Measurements from ENCODE around the gene NMRK2. TPM values are rescaled to one million over a fixed set of nuclear protein-coding genes. Genes with fewer than 3 reads are reported as not detected.

Gene NMRK2
- total RNA-seq = not detected in 2 replicates

DNA sequence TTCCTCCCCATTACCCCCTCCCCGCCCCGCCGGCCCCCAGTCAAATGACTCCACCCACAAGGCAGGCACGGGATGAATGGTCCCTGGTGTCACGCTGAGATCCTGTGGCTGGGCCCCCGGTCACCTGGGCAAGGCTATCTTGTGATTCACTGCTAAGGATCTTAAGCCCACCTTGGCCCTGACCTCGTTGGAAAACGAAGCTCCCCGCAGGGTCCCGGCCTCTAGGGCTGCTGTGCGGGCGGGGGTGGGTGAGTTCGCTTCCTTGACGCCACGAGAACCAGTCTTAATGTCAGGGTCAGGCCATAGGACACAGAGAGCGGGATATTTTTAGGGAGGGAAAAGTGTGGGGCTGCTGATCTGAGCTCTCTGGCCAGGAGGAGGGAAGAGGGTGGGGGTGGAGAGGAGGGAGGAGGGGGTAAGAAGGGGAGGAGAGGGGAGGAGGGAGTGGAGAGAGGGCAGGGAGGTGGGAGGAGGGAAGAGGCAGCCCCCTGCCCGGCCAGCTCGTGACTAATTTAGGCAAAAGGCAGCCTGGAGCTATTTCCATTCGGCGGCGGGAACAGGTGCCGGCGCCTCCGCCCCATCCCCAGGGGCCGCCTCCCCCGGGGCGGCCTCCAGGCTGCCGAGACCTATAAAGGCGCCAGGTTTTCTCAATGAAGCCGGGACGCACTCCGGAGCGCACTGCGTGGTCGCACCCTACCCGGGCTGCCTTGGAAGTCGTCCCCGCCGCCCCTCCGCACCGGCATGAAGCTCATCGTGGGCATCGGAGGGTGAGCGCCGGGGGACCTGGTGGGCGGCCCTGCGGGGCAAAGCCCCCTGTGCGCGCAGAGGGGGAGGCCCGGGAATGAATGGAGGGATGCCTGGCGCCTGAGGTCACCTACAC is at the start of gene NMRK2:
TSS of gene NMRK2 (plus strand) at position 139 of the 880 bp plus-strand sequence. CDS start at position 742, 603 bp downstream.

GRCh38 chr19:3970808-3971598 is 38.1 kb downstream of the NMRK2 start, which contains the start of gene DAPK3:
Gene DAPK3 (minus strand): TSS chr19:3971099. CDS start chr19:3969735, 1,364 bp downstream.

DNA sequence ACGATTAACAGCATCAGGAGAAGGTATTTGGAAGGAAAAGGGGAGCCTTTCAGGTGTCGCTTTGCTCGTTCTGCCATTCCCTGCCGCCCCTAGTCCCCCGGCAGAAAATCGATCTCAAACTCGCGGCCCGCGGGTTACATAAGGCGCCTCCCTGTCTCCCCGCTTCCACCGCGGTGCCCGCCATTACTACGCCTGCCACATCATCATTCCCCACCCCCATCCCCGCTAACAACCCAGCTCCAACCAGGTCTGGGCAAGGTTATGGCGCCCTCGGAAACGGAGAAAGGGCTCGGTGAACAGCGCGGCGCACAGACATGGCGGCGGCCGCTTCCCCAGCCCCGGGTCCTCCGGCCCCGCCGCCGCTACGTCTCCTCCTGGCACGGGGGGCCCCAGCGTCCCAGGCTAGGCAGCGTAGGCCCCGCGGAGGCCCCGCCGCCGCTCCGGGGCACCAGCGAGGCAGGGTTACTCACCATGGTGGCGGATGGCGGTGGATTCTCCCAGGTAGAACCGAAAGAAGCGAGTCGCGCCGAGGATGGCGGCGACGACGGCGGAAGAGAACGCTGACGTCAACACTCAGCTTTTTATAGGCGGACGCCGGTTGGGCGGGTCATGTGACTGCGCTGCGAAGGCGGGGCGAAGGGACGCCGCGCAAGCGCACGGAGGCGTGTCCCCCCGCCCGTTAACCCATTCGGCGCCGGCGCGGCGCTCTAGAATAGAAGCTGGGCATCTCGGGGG is 52.2 kb downstream of the NMRK2 start, which contains the start of gene EEF2:
TSS of gene EEF2 (minus strand) at position 556 of the 735 bp plus-strand sequence. CDS start at position 473, 83 bp downstream.

Other genes starting within 250 kb of the NMRK2 start
- gene PIP5K1C, start 232.6 kb upstream of the NMRK2 start, total RNA-seq = 55.1 and 85.5 TPM in 2 replicates
- not detected in 2 replicates for gene TJP3, start 224.7 kb upstream of the NMRK2 start, total RNA-seq
- 22.9 and 24.4 TPM in 2 replicates for gene APBA3, start 171.4 kb upstream of the NMRK2 start, total RNA-seq
- 15.7 and 21.1 TPM in 2 replicates for gene MRPL54, start 170.4 kb upstream of the NMRK2 start, total RNA-seq
- gene RAX2, start 160.8 kb upstream of the NMRK2 start, total RNA-seq = not detected in 2 replicates
- gene MATK, start 146.7 kb upstream of the NMRK2 start, total RNA-seq = 0.13 TPM in 1 of 2 replicates, not detected in the other
- 0.07 TPM in 1 of 2 replicates, not detected in the other for gene ZFR2, start 64.0 kb upstream of the NMRK2 start, total RNA-seq
- gene ATCAY, start 52.4 kb upstream of the NMRK2 start, total RNA-seq = not detected in 2 replicates
- 109 and 139 TPM in 2 replicates for gene DAPK3, start 38.0 kb downstream of the NMRK2 start, total RNA-seq
- 3,400 and 3,898 TPM in 2 replicates for gene EEF2, start 52.4 kb downstream of the NMRK2 start, total RNA-seq
- gene PIAS4, start 74.7 kb downstream of the NMRK2 start, total RNA-seq = 18.6 and 28.7 TPM in 2 replicates
- gene ZBTB7A, start 133.8 kb downstream of the NMRK2 start, total RNA-seq = 28.2 and 36.9 TPM in 2 replicates
- 128 and 137 TPM in 2 replicates for gene MAP2K2, start 191.1 kb downstream of the NMRK2 start, total RNA-seq
- gene CREB3L3, start 220.6 kb downstream of the NMRK2 start, total RNA-seq = not detected in 2 replicates
- gene SIRT6, start 249.5 kb downstream of the NMRK2 start, total RNA-seq = 13.4 and 13.8 TPM in 2 replicates
- gene ANKRD24, start 249.6 kb downstream of the NMRK2 start, total RNA-seq = 2.1 and 2.5 TPM in 2 replicates

All from smooth muscle cell of the pulmonary artery (primary cell).